ENCODE results near the gene FLNB.

DNA sequence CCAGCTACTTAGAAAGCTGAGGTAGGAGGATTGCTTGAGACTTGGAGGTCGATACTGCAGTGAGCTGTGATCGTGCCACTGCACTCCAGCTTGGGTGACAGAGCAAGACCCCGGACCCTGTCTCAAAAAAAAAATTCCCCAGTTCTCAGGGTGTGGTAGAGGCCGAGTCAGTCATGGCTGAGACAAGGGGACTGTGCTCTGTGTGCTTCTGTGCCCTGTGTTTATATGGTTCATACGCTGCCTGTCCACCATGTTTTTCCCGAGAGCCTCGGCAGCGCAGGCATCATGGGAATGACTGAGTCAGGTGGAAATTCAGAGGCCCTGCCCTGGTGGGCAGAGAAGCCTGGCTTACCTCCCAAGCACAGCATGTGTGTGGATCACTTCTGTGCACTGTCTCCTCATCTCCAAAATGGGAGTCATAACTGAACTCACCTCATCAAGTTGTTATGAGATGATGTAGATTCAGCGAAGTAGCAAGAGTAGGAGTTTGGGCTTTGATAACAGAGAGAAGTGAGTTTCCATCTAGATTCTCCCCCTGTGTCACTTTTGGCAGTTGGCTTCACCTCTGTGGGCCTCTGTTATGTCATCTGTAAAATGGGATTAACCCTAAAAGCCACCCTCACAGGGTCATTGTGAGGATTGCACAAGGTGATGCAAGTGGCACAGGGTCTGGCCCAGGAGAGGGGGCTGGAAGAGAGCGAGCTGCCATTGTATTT is 56.9 kb downstream of the FLNB start:
- TF ChIP-seq, protein P1, sequence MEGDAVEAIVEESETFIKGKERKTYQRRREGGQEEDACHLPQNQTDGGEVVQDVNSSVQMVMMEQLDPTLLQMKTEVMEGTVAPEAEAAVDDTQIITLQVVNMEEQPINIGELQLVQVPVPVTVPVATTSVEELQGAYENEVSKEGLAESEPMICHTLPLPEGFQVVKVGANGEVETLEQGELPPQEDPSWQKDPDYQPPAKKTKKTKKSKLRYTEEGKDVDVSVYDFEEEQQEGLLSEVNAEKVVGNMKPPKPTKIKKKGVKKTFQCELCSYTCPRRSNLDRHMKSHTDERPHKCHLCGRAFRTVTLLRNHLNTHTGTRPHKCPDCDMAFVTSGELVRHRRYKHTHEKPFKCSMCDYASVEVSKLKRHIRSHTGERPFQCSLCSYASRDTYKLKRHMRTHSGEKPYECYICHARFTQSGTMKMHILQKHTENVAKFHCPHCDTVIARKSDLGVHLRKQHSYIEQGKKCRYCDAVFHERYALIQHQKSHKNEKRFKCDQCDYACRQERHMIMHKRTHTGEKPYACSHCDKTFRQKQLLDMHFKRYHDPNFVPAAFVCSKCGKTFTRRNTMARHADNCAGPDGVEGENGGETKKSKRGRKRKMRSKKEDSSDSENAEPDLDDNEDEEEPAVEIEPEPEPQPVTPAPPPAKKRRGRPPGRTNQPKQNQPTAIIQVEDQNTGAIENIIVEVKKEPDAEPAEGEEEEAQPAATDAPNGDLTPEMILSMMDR (IDR thresholded peaks at IDR 0.05), result no peak
- TF ChIP-seq POLR2AphosphoS5 (IDR thresholded peaks at IDR 0.05; ENCODE audit: low read depth, low read length), result no peak

Data from Panc1 (cell line).